H9 (cell line): ENCODE results near the gene VPS39. TPM values are rescaled to one million over a fixed set of nuclear protein-coding genes. Genes with fewer than 3 reads are reported as not detected.

Experiments
- DNase-seq: peaks from one replicate; pipeline ENCODE4 v3.0.0-alpha.2; 2017
- H2AFZ ChIP-seq: one replicate; pipeline ENCODE4 v1.6.1; 2013; ENCODE audit warnings: mild to moderate bottlenecking, low read length, control low read depth, moderate library complexity
- H2AK5ac ChIP-seq: 2 replicates; pipeline ENCODE4 v1.6.1; 2013; ENCODE audit warnings: low read length, control low read depth, mixed read lengths; ENCODE audit not compliant: insufficient read length
- H2BK120ac ChIP-seq: one replicate; pipeline ENCODE4 v1.6.1; 2013; ENCODE audit warnings: low read depth, mild to moderate bottlenecking, low read length, control low read depth, inconsistent platforms; ENCODE audit not compliant: poor library complexity, severe bottlenecking
- H2BK12ac ChIP-seq: 2 replicates; pipeline ENCODE4 v1.6.1; 2013; ENCODE audit warnings: low read length, control low read depth, mixed read lengths, low read depth; ENCODE audit not compliant: insufficient read length
- H2BK15ac ChIP-seq: 2 replicates; pipeline ENCODE4 v1.6.1; 2013; ENCODE audit warnings: low read depth, low read length, control low read depth
- H2BK20ac ChIP-seq: one replicate; pipeline ENCODE4 v1.6.1; 2013; ENCODE audit warnings: low read depth, mild to moderate bottlenecking, low read length, control low read depth, inconsistent platforms; ENCODE audit not compliant: poor library complexity, severe bottlenecking
- H2BK5ac ChIP-seq: 2 replicates; pipeline ENCODE4 v1.6.1; 2013; ENCODE audit warnings: low read length, control low read depth, mixed read lengths; ENCODE audit not compliant: insufficient read length
- H3K14ac ChIP-seq: 2 replicates; pipeline ENCODE4 v1.6.1; 2013; ENCODE audit warnings: low read length, control low read depth; ENCODE audit not compliant: insufficient read depth
- H3K18ac ChIP-seq: 2 replicates; pipeline ENCODE4 v1.6.1; 2013; ENCODE audit warnings: low read depth, mild to moderate bottlenecking, mixed read lengths, low read length, control low read depth; ENCODE audit not compliant: insufficient read length
- H3K23ac ChIP-seq: 2 replicates; pipeline ENCODE4 v1.6.1; 2013; ENCODE audit warnings: low read length, control low read depth, mixed read lengths, low read depth; ENCODE audit not compliant: insufficient read length
- H3K23me2 ChIP-seq: 2 replicates; pipeline ENCODE4 v1.6.1; 2013; ENCODE audit warnings: low read depth, mild to moderate bottlenecking, mixed read lengths, low read length, control low read depth; ENCODE audit not compliant: insufficient read length, poor library complexity, severe bottlenecking
- H3K27ac ChIP-seq: 2 replicates; pipeline ENCODE4 v1.5.1; 2013; ENCODE audit warnings: low read length, control low read depth, mixed read lengths, low read depth; ENCODE audit not compliant: insufficient read length
- H3K27me3 ChIP-seq: 2 replicates; pipeline ENCODE4 v1.6.1; 2013; ENCODE audit warnings: low read length, control low read depth, inconsistent platforms; ENCODE audit not compliant: insufficient read depth
- H3K4ac ChIP-seq: 2 replicates; pipeline ENCODE4 v1.6.1; 2013; ENCODE audit warnings: low read depth, mild to moderate bottlenecking, control low read depth, inconsistent platforms, low read length, moderate library complexity
- H3K4me1 ChIP-seq: 2 replicates; pipeline ENCODE4 v1.6.1; 2013; ENCODE audit warnings: low read length, control low read depth, inconsistent platforms; ENCODE audit not compliant: insufficient read depth
- H3K4me2 ChIP-seq: 2 replicates; pipeline ENCODE4 v1.6.1; 2013; ENCODE audit warnings: low read length, control low read depth, mixed read lengths; ENCODE audit not compliant: insufficient read length, insufficient read depth
- H3K56ac ChIP-seq: 2 replicates; pipeline ENCODE4 v1.6.1; 2013; ENCODE audit warnings: low read depth, mild to moderate bottlenecking, mixed read lengths, low read length, control low read depth; ENCODE audit not compliant: insufficient read length
- H3K79me1 ChIP-seq: 2 replicates; pipeline ENCODE4 v1.6.1; 2013; ENCODE audit warnings: low read depth, mild to moderate bottlenecking, moderate library complexity, low read length, control low read depth, inconsistent platforms; ENCODE audit not compliant: insufficient read depth, poor library complexity, severe bottlenecking
- H3K79me2 ChIP-seq: 2 replicates; pipeline ENCODE4 v1.6.1; 2013; ENCODE audit warnings: low read length, control low read depth, inconsistent platforms; ENCODE audit not compliant: insufficient read depth
- H3K9ac ChIP-seq: 2 replicates; pipeline ENCODE4 v1.6.1; 2013; ENCODE audit warnings: low read length, control low read depth, mixed read lengths; ENCODE audit not compliant: insufficient read length; ENCODE audit errors: extremely low read depth
- H3K9me3 ChIP-seq: one replicate; pipeline ENCODE4 v1.6.1; 2013; ENCODE audit warnings: low read depth, low read length, inconsistent platforms; ENCODE audit not compliant: control insufficient read depth
- H3T11ph ChIP-seq: one replicate; pipeline ENCODE4 v1.6.1; 2013; ENCODE audit warnings: mild to moderate bottlenecking, low read length, control low read depth, inconsistent platforms
- H4K20me1 ChIP-seq: one replicate; pipeline ENCODE4 v1.6.1; 2013; ENCODE audit not compliant: control insufficient read depth, insufficient read length, insufficient read depth
- H4K5ac ChIP-seq: 2 replicates; pipeline ENCODE4 v1.6.1; 2013; ENCODE audit warnings: low read depth, mild to moderate bottlenecking, mixed read lengths, low read length, control low read depth; ENCODE audit not compliant: insufficient read length
- H4K8ac ChIP-seq: replicated peaks from 2 replicates; pipeline ENCODE4 v1.6.1; 2013; ENCODE audit warnings: low read length, control low read depth, mixed read lengths, low read depth; ENCODE audit not compliant: insufficient read length
- H4K91ac ChIP-seq: 2 replicates; pipeline ENCODE4 v1.6.1; 2013; ENCODE audit warnings: low read depth, mild to moderate bottlenecking, moderate library complexity, mixed read lengths, low read length, control low read depth; ENCODE audit not compliant: insufficient read length
- H3K27ac Mint-ChIP-seq, 3 experiments: 2 replicates in 2 of 3; 3 replicates in 1 of 3; pipeline ENCODE4 v1.8.0; 2020 to 2021; ENCODE audit warnings: mixed read lengths in 3 of 3, mild to moderate bottlenecking in 1 of 3, moderate library complexity in 1 of 3
- H3K27me3 Mint-ChIP-seq: 2 replicates; pipeline ENCODE4 v1.8.0; 2021; ENCODE audit warnings: low read depth, mild to moderate bottlenecking, moderate library complexity, mixed read lengths
- H3K36me3 Mint-ChIP-seq, 3 experiments: 2 replicates in 2 of 3; 3 replicates in 1 of 3; pipeline ENCODE4 v1.8.0; 2020 to 2021; ENCODE audit warnings: low read depth in 3 of 3, mixed read lengths in 3 of 3; ENCODE audit not compliant: insufficient read depth in 1 of 3
- H3K4me1 Mint-ChIP-seq, 2 experiments: 2 replicates each; pipeline ENCODE4 v1.8.0; 2020; ENCODE audit warnings: mixed read lengths in 2 of 2
- H3K4me3 Mint-ChIP-seq, 2 experiments: 2 replicates in 1 of 2; 3 replicates in 1 of 2; pipeline ENCODE4 v1.8.0; 2020 to 2021; ENCODE audit warnings: mild to moderate bottlenecking in 2 of 2, mixed read lengths in 2 of 2, moderate library complexity in 1 of 2
- H3K9me3 Mint-ChIP-seq, 2 experiments: 2 replicates in 1 of 2; 3 replicates in 1 of 2; pipeline ENCODE4 v1.8.0; 2020; ENCODE audit warnings: mild to moderate bottlenecking in 2 of 2, mixed read lengths in 2 of 2, moderate library complexity in 1 of 2
- CTCF ChIP-seq: fragments of 200-600 bp; sonication (generic); conservative IDR thresholded peaks from 3 replicates; pipeline ENCODE4 v1.8.0; 2021; ENCODE audit warnings: antibody characterized with exemption, mild to moderate bottlenecking
- WGBS: extraction: QIAGEN DNeasy Blood & Tissue Kit; methylation state at CpG from one replicate; pipeline ENCODE4 v1.1.7; 2013; ENCODE audit warnings: missing lambda C conversion rate, low lambda C conversion rate, mixed read lengths; ENCODE audit not compliant: insufficient read length; ENCODE audit errors: extremely low coverage; 5-methylcytosine and 5-hydroxymethylcytosine counted together
- total RNA-seq: library from RNA; stranded (reverse); gene quantifications from 2 replicates; pipeline ENCODE4 v1.2.1, GENCODE V29; 2021

Gene VPS39
- total RNA-seq, 1 experiment from 2014 or later = 48.6 TPM

GRCh38 chr15:42182328-42182886, 25.7 kb downstream of the VPS39 start:
- no peaks in the 10 kb centered on the region for H3K23me2 ChIP-seq
- DNase-seq = no peak
- H2AFZ ChIP-seq = no peak overlapping the region
- H3K56ac ChIP-seq = no peak overlapping the region
- WGBS = no CpG with 5 or more reads among the region's 6 CpGs
- Mint-ChIP-seq H3K4me1 (peaks cover 6 to 12% of the 10 kb centered on the region in 2 experiments; a peak in 3 of 4 replicates), H3K27ac (peak overlapping the region in 1 of 3 experiments; percentile 19; a peak in 3 of 7 replicates), H3K36me3 (peaks cover 7 to 76% (median 68%) of the 10 kb centered on the region in 3 experiments; a peak in 6 of 7 replicates), H3K4me3 (no peak overlapping the region), H3K9me3 (no peaks in the 10 kb centered on the region), H3K27me3 (no peaks in the 10 kb centered on the region)
- H3K27me3 ChIP-seq = no peaks in the 10 kb centered on the region
- H2BK120ac ChIP-seq = no peak overlapping the region
- no peak overlapping the region for H4K91ac ChIP-seq
- no peak for TF ChIP-seq CTCF
- H3K9me3 ChIP-seq = no peaks in the 10 kb centered on the region
- no peak overlapping the region for H2BK5ac ChIP-seq
- no peaks in the 10 kb centered on the region for H3K79me2 ChIP-seq
- H3K14ac ChIP-seq = no peak overlapping the region
- H2BK20ac ChIP-seq = no peak overlapping the region
- no peak overlapping the region for H4K5ac ChIP-seq
- H3K79me1 ChIP-seq = no peaks in the 10 kb centered on the region
- H2BK15ac ChIP-seq = no peak overlapping the region
- no peak overlapping the region for H3K9ac ChIP-seq
- H2BK12ac ChIP-seq = no peak overlapping the region
- H3K4me1 ChIP-seq = no peaks in the 10 kb centered on the region
- H3K27ac ChIP-seq = no peak overlapping the region
- H3T11ph ChIP-seq = no peak overlapping the region
- H3K4ac ChIP-seq = no peak overlapping the region
- H3K18ac ChIP-seq = no peak overlapping the region
- no peak overlapping the region for H3K23ac ChIP-seq
- H2AK5ac ChIP-seq = no peak overlapping the region
- H3K4me2 ChIP-seq = no peak overlapping the region
- no peaks in the 10 kb centered on the region for H4K20me1 ChIP-seq
- no peak overlapping the region for H4K8ac ChIP-seq
